B cell (primary cell): ENCODE results near the gene HYAL1. TPM values are rescaled to one million over a fixed set of nuclear protein-coding genes. Genes with fewer than 3 reads are reported as not detected.

Source experiments
- ATAC-seq: fragments of 200-7000 bp; cut with Tn5 transposase; one replicate; pipeline ENCODE4 v1.10.0; 2021; ENCODE audit warnings: low read depth, mild to moderate bottlenecking, moderate number of reproducible peaks, moderate library complexity
- CTCF ChIA-PET: fragments of 350-600 bp; sonication (Branson Sonifier 250); formaldehyde crosslinking; loops from one replicate; lab custom pipeline; 2021; ENCODE audit warnings: antibody characterized with exemption, inconsistent platforms; lab: Charles Lee
- POLR2A ChIA-PET: fragments of 350-600 bp; sonication (Branson Sonifier 250); formaldehyde crosslinking; loops from one replicate; lab custom pipeline; 2021; ENCODE audit warnings: antibody characterized with exemption; lab: Charles Lee
- DNase-seq: peaks from one replicate; pipeline ENCODE4 v3.0.0; 2013
- H2AFZ ChIP-seq: 2 replicates; pipeline ENCODE4 v1.6.1; 2012; ENCODE audit warnings: mild to moderate bottlenecking, low read depth, low read length; ENCODE audit not compliant: insufficient read depth, poor library complexity, severe bottlenecking
- H3K27ac ChIP-seq, 2 donors: 1 replicate in 1 of 2; 2 replicates in 1 of 2; pipeline ENCODE4 v1.5.1; 2012 to 2013; ENCODE audit warnings: low read length in 2 of 2, mild to moderate bottlenecking in 2 of 2, moderate library complexity in 1 of 2
- H3K27me3 ChIP-seq, 4 experiments: fragments of 200-600 bp in 1 of 4; sonication (generic) in 1 of 4; replicated peaks in 1 of 4; 1 replicate in 2 of 4; 2 replicates in 2 of 4; pipeline versions ENCODE4 v1.6.1 to v1.7.0; 2013 to 2016; ENCODE audit warnings: low read length in 3 of 4, mild to moderate bottlenecking in 2 of 4, mixed read lengths in 1 of 4, moderate library complexity in 1 of 4; ENCODE audit not compliant: insufficient read depth in 4 of 4, control insufficient read depth in 3 of 4; ENCODE audit errors: control extremely low read depth in 1 of 4
- H3K36me3 ChIP-seq, 2 experiments: replicated peaks in 1 of 2; 1 replicate in 1 of 2; 2 replicates in 1 of 2; pipeline versions ENCODE4 v1.6.1 to v1.7.1; 2013; ENCODE audit warnings: low read length in 1 of 2; ENCODE audit not compliant: insufficient read depth in 2 of 2, control insufficient read depth in 1 of 2; ENCODE audit errors: control extremely low read depth in 1 of 2, extremely low read depth in 1 of 2
- H3K4me1 ChIP-seq, 2 donors: fragments of 200-600 bp in 1 of 2; sonication (generic) in 1 of 2; 1 replicate in 1 of 2; 2 replicates in 1 of 2; pipeline versions ENCODE4 v1.5.1 to v1.6.1; 2013 to 2017; ENCODE audit warnings: low read length in 2 of 2; ENCODE audit not compliant: control insufficient read depth in 2 of 2, insufficient read depth in 2 of 2
- H3K4me2 ChIP-seq: replicated peaks from 2 replicates; pipeline ENCODE3; 2012; ENCODE audit warnings: mild to moderate bottlenecking, low read depth, low read length; ENCODE audit not compliant: poor library complexity, severe bottlenecking
- H3K4me3 ChIP-seq, 5 experiments: fragments of 200-600 bp in 1 of 5; sonication (generic) in 1 of 5; 1 replicate in 3 of 5; 2 replicates in 2 of 5; pipeline versions ENCODE4 v1.5.1 to v1.7.0; 2011 to 2016; ENCODE audit warnings: low read length in 4 of 5, mild to moderate bottlenecking in 4 of 5, low read depth in 2 of 5, control low read depth in 1 of 5, moderate library complexity in 1 of 5; ENCODE audit not compliant: insufficient read depth in 1 of 5; ENCODE audit errors: control extremely low read depth in 1 of 5, extremely low read depth in 1 of 5
- H3K79me2 ChIP-seq: fragments of 200-600 bp; sonication (generic); one replicate; pipeline ENCODE4 v1.6.0; 2016; ENCODE audit warnings: low read length; ENCODE audit not compliant: control insufficient read depth, insufficient read depth
- H3K9ac ChIP-seq: fragments of 200-600 bp; sonication (generic); 2 replicates; pipeline ENCODE4 v1.6.1; 2017; ENCODE audit warnings: mild to moderate bottlenecking, low read length, moderate library complexity
- H3K9me3 ChIP-seq, 3 donors: one replicate each; pipeline versions ENCODE4 v1.6.1 to v1.7.1; 2013; ENCODE audit warnings: low read length in 2 of 3; ENCODE audit not compliant: control insufficient read depth in 2 of 3, insufficient read depth in 1 of 3; ENCODE audit errors: control extremely low read depth in 1 of 3
- H4K20me1 ChIP-seq: 2 replicates; pipeline ENCODE4 v1.6.0; 2012; ENCODE audit warnings: mild to moderate bottlenecking, low read length; ENCODE audit not compliant: insufficient read depth, control insufficient read depth, poor library complexity, severe bottlenecking
- H3K27ac Mint-ChIP-seq: one replicate; pipeline ENCODE4 v1.8.0; 2021; ENCODE audit warnings: mixed read lengths
- H3K27me3 Mint-ChIP-seq: one replicate; pipeline ENCODE4 v1.8.0; 2021; ENCODE audit warnings: mixed read lengths
- H3K4me1 Mint-ChIP-seq: one replicate; pipeline ENCODE4 v1.8.0; 2021; ENCODE audit warnings: mixed read lengths
- H3K4me3 Mint-ChIP-seq: one replicate; pipeline ENCODE4 v1.8.0; 2021; ENCODE audit warnings: mixed read lengths
- H3K9me3 Mint-ChIP-seq: one replicate; pipeline ENCODE4 v1.8.0; 2022; ENCODE audit warnings: mixed read lengths; ENCODE audit not compliant: insufficient read depth
- CTCF ChIP-seq: fragments of 200-600 bp; IDR thresholded peaks from one replicate; pipeline ENCODE4 v1.8.0; 2022; ENCODE audit warnings: antibody characterized with exemption, mild to moderate bottlenecking
- EZH2 ChIP-seq: IDR thresholded peaks from 2 replicates; pipeline ENCODE4 v1.6.1; 2012; ENCODE audit warnings: borderline replicate concordance, low read depth, mild to moderate bottlenecking, moderate library complexity, low read length; ENCODE audit not compliant: insufficient read depth, poor library complexity, severe bottlenecking
- WGBS: methylation state at CpG from one replicate; pipeline ENCODE4 v1.1.5; 2013; ENCODE audit warnings: missing lambda C conversion rate; ENCODE audit not compliant: insufficient coverage; 5-methylcytosine and 5-hydroxymethylcytosine counted together
- intact Hi-C: fragments of 100-400 bp; cut with micrococcal nuclease; formaldehyde crosslinking; loops from one replicate; pipeline ENCODE4 v1.10.0; 2022
- polyA plus RNA-seq: library from polyadenylated mRNA; depleted of rRNA; stranded (reverse); fragments of >200 nt; gene quantifications from 2 replicates; pipeline ENCODE4 v1.2.3, GENCODE V29; 2012
- total RNA-seq, 2 donors: library from RNA; stranded (reverse); fragments of 120-200 nt in 1 of 2; gene quantifications; 1 replicate in 1 of 2; 2 replicates in 1 of 2; pipeline versions ENCODE4 v1.2.3 to v1.2.4, GENCODE V29; 2013 to 2022

HYAL1 gene
- total and polyA plus RNA-seq, 2 donors (not counting 1 experiment from before 2014, with no cell fraction given): 0.12 to 0.30 TPM

GRCh38 chr3:50264964-50265485 is 38.3 kb downstream of the HYAL1 start:
- H3K4me2 ChIP-seq: no peak overlapping the region
- peaks cover under 1% of the 10 kb centered on the region for H3K4me1 Mint-ChIP-seq
- no peaks in the 10 kb centered on the region for H3K79me2 ChIP-seq
- no peak overlapping the region for H3K27ac ChIP-seq
- H3K4me1 ChIP-seq: peaks cover 5 to 9% of the 10 kb centered on the region in 2 donors
- ChIA-PET CTCF (interaction anchor here (1.9 kb wide), 1 partner anchor 37 kb away, joined by 4 read pairs; no protein-coding TSS in a partner anchor), POLR2A (interaction anchor here (0.8 kb wide), 1 partner anchor 29 kb away, joined by 3 read pairs; the partner anchor contains the start of gene GNAI2)
- intact Hi-C loops: no loop called here
- DNase-seq: no peak
- no peaks in the 10 kb centered on the region for H3K9me3 Mint-ChIP-seq
- TF ChIP-seq CTCF (no peak), EZH2 (no peak)
- H4K20me1 ChIP-seq: no peaks in the 10 kb centered on the region
- H3K36me3 ChIP-seq: no peaks in the 10 kb centered on the region
- no peak overlapping the region for H3K4me3 ChIP-seq
- no peak overlapping the region for H3K4me3 Mint-ChIP-seq
- 74% methylated on average over 5 of the region's 7 CpGs for WGBS
- no peak overlapping the region for H2AFZ ChIP-seq
- peaks cover 0 to 34% (median 6%) of the 10 kb centered on the region in 4 experiments for H3K27me3 ChIP-seq
- no peaks in the 10 kb centered on the region for H3K9me3 ChIP-seq
- no peak overlapping the region for H3K9ac ChIP-seq
- H3K27ac Mint-ChIP-seq: no peak overlapping the region
- H3K27me3 Mint-ChIP-seq: peaks cover 17% of the 10 kb centered on the region
- no peak for ATAC-seq

- WGBS: 92% methylated on average over 3 of the region's 7 CpGs
- CTCF ChIA-PET: interaction anchor here (1.3 to 1.9 kb wide), 2 partner anchors 18 to 36 kb away, joined by 4 read pairs; no protein-coding TSS in a partner anchor
- Histone ChIP-seq H3K4me2 (no peak overlapping the region), H3K36me3 (no peaks in the 10 kb centered on the region), H4K20me1 (peaks cover 3% of the 10 kb centered on the region), H3K27me3 (peaks cover 0 to 34% (median 6%) of the 10 kb centered on the region in 4 experiments), H2AFZ (no peak overlapping the region), H3K27ac (no peak overlapping the region), H3K9me3 (no peaks in the 10 kb centered on the region), H3K79me2 (no peaks in the 10 kb centered on the region), H3K4me3 (no peak overlapping the region), H3K9ac (no peak overlapping the region), H3K4me1 (peaks cover 9 to 13% of the 10 kb centered on the region in 2 donors)
- H3K4me1 Mint-ChIP-seq: peaks cover 6% of the 10 kb centered on the region
- POLR2A ChIA-PET: interaction anchor here (0.8 kb wide), 1 partner anchor 29 kb away, joined by 3 read pairs; the partner anchor contains the start of gene GNAI2
- DNase-seq: no peak
- intact Hi-C loops: no loop called here
- no peak overlapping the region for H3K27ac Mint-ChIP-seq
- no peaks in the 10 kb centered on the region for H3K9me3 Mint-ChIP-seq
- H3K27me3 Mint-ChIP-seq: peaks cover 17% of the 10 kb centered on the region
- no peak overlapping the region for H3K4me3 Mint-ChIP-seq
- ATAC-seq: no peak
- TF ChIP-seq EZH2 (no peak), CTCF (no peak)
Measured at GRCh38 chr3:50264383-50264963, 38.9 kb downstream of the HYAL1 start.
